A549 (cell line): ENCODE results near the gene ADAMTS4. TPM values are rescaled to one million over a fixed set of nuclear protein-coding genes. Genes with fewer than 3 reads are reported as not detected.

Source experiments
- ATAC-seq, 2 experiments: fragments of 200-7000 bp in 1 of 2; fragments of >200 bp in 1 of 2; cut with Nextera tagmentation in 1 of 2; cut with Tn5 transposase in 1 of 2; 3 replicates each; pipeline versions ENCODE4 v1.8.0 to v1.9.1; 2018 to 2020; ENCODE audit warnings: mild to moderate bottlenecking in 1 of 2, moderate library complexity in 1 of 2
- CTCF ChIA-PET: fragments of 300-600 bp; sonication (Branson Sonifier 250); formaldehyde crosslinking; extraction: SDS; loops from one replicate; lab custom pipeline; 2021; ENCODE audit warnings: antibody characterized with exemption, inconsistent platforms; lab: Yijun Ruan, JAX
- POLR2A ChIA-PET: fragments of 350-600 bp; formaldehyde crosslinking; extraction: SDS; loops from one replicate; lab custom pipeline; 2021; ENCODE audit warnings: antibody characterized with exemption, inconsistent platforms; lab: Yijun Ruan, JAX
- DNase-seq, 2 experiments: peaks; one replicate each; pipeline versions ENCODE4 v3.0.0 to v3.0.0-alpha.2; 2011 to 2016; ENCODE audit warnings: low read depth in 1 of 2, low spot score in 1 of 2
- FAIRE-seq: peaks from 2 replicates; lab custom pipeline; 2011; peaks lifted over from hg19 to GRCh38; lab: Jason Lieb, UNC
- H3K27ac ChIP-seq, 2 experiments: fragments of >200 bp; sonication (Bioruptor Twin); formaldehyde crosslinking; 3 replicates each; pipeline ENCODE4 v1.5.1; 2016 to 2017
- H3K4me1 ChIP-seq: fragments of >200 bp; sonication (Bioruptor Twin); formaldehyde crosslinking; 3 replicates; pipeline ENCODE4 v1.6.1; 2016
- H3K4me2 ChIP-seq: fragments of >200 bp; sonication (Bioruptor Twin); formaldehyde crosslinking; 3 replicates; pipeline ENCODE4 v1.6.1; 2016
- H3K4me3 ChIP-seq: fragments of >200 bp; sonication (Bioruptor Twin); formaldehyde crosslinking; 3 replicates; pipeline ENCODE4 v1.5.1; 2016
- H3K9me3 ChIP-seq: fragments of >200 bp; sonication (Bioruptor Twin); formaldehyde crosslinking; 3 replicates; pipeline ENCODE4 v1.6.1; 2016
- ATOH8 ChIP-seq: fragments of 250-450 bp; sonication (Bioruptor Pico); IDR thresholded peaks from 2 replicates; pipeline ENCODE4 v1.5.0; 2020; ENCODE audit warnings: low read depth, mild to moderate bottlenecking, moderate library complexity
- BHLHE40 ChIP-seq: IDR thresholded peaks from 2 replicates; pipeline ENCODE4 v1.6.1; 2012; ENCODE audit warnings: low read depth, low read length, inconsistent platforms
- CBX2 ChIP-seq: fragments of 200-600 bp; sonication (generic); IDR thresholded peaks from 2 replicates; pipeline ENCODE4 v1.6.1; 2016; ENCODE audit warnings: low read depth, mild to moderate bottlenecking, borderline replicate concordance
- CBX8 ChIP-seq: fragments of 200-600 bp; sonication (generic); IDR thresholded peaks from 2 replicates; pipeline ENCODE4 v1.6.1; 2016
- CHD4 ChIP-seq: fragments of 200-600 bp; sonication (generic); IDR thresholded peaks from 2 replicates; pipeline ENCODE4 v1.6.1; 2016; ENCODE audit warnings: antibody characterized with exemption, mild to moderate bottlenecking, borderline replicate concordance
- E2F6 ChIP-seq: IDR thresholded peaks from 2 replicates; pipeline ENCODE4 v1.6.1; 2012; ENCODE audit warnings: low read depth, borderline replicate concordance
- FOXS1 ChIP-seq: fragments of 250-450 bp; sonication (Bioruptor Pico); IDR thresholded peaks from 2 replicates; pipeline ENCODE4 v1.5.0; 2020; ENCODE audit warnings: mild to moderate bottlenecking, moderate library complexity
- HDAC2 ChIP-seq: fragments of 200-600 bp; sonication (generic); IDR thresholded peaks from 2 replicates; pipeline ENCODE4 v1.6.1; 2016
- HEYL ChIP-seq: fragments of 250-450 bp; sonication (Bioruptor Pico); IDR thresholded peaks from 2 replicates; pipeline ENCODE4 v1.8.0; 2021; ENCODE audit warnings: mild to moderate bottlenecking, moderate library complexity
- HOXA7 ChIP-seq: fragments of 250-450 bp; sonication (Bioruptor Pico); IDR thresholded peaks from 2 replicates; pipeline ENCODE4 v1.5.0; 2020; ENCODE audit warnings: mild to moderate bottlenecking, moderate library complexity
- JUN ChIP-seq, 2 experiments: fragments of >200 bp; sonication (Bioruptor Twin); formaldehyde crosslinking; IDR thresholded peaks; 2 replicates in 1 of 2; 3 replicates in 1 of 2; pipeline ENCODE4 v1.6.1; 2016 to 2017
- JUNB ChIP-seq: fragments of >200 bp; sonication (Bioruptor Twin); formaldehyde crosslinking; IDR thresholded peaks from 2 replicates; pipeline ENCODE4 v1.6.1; 2016
- KDM1A ChIP-seq: fragments of 200-600 bp; sonication (generic); IDR thresholded peaks from 2 replicates; pipeline ENCODE4 v1.6.1; 2016; ENCODE audit warnings: low read depth, mild to moderate bottlenecking
- KDM5A ChIP-seq: fragments of 200-600 bp; sonication (generic); IDR thresholded peaks from 2 replicates; pipeline ENCODE4 v1.6.1; 2016; ENCODE audit warnings: antibody characterized with exemption, mild to moderate bottlenecking
- MAX ChIP-seq: IDR thresholded peaks from 2 replicates; pipeline ENCODE4 v1.6.1; 2012
- MYC ChIP-seq: IDR thresholded peaks from 2 replicates; pipeline ENCODE4 v1.6.1; 2012; ENCODE audit warnings: mild to moderate bottlenecking, inconsistent platforms, low read length, improper control_type of control experiment, borderline replicate concordance
- NFE2L2 ChIP-seq: fragments of 150-350 bp; conservative IDR thresholded peaks from 2 replicates; pipeline ENCODE4 v1.6.1; 2014; ENCODE audit warnings: low read length
- NPAS2 ChIP-seq: fragments of 250-450 bp; sonication (Bioruptor Pico); IDR thresholded peaks from 2 replicates; pipeline ENCODE4 v1.8.0; 2022; ENCODE audit warnings: mild to moderate bottlenecking, moderate library complexity, borderline replicate concordance
- NR3C1 ChIP-seq: fragments of >200 bp; sonication (Bioruptor Twin); formaldehyde crosslinking; IDR thresholded peaks from 3 replicates; pipeline ENCODE4 v1.6.1; 2017
- PHF8 ChIP-seq: fragments of 200-600 bp; sonication (generic); IDR thresholded peaks from 2 replicates; pipeline ENCODE4 v1.6.1; 2016; ENCODE audit warnings: low read depth, mild to moderate bottlenecking, antibody characterized with exemption, moderate library complexity, borderline replicate concordance
- POLR2A ChIP-seq: IDR thresholded peaks from 2 replicates; pipeline ENCODE4 v1.6.1; 2012; ENCODE audit warnings: mild to moderate bottlenecking, low read length
- POLR2AphosphoS2 ChIP-seq: conservative IDR thresholded peaks from 2 replicates; pipeline ENCODE4 v1.6.1; 2012; ENCODE audit warnings: low read length, improper control_type of control experiment, inconsistent platforms
- RCOR1 ChIP-seq: fragments of 150-350 bp; IDR thresholded peaks from 2 replicates; pipeline ENCODE4 v1.6.1; 2014; ENCODE audit warnings: antibody characterized with exemption, low read length, low read depth
- RFX5 ChIP-seq: fragments of 450-650 bp; IDR thresholded peaks from 2 replicates; pipeline ENCODE4 v1.7.1; 2014; ENCODE audit warnings: antibody characterized with exemption, mild to moderate bottlenecking, moderate library complexity
- RNF2 ChIP-seq: fragments of 200-600 bp; sonication (generic); IDR thresholded peaks from 2 replicates; pipeline ENCODE4 v1.6.1; 2016; ENCODE audit warnings: low read depth, mild to moderate bottlenecking, antibody characterized with exemption, moderate library complexity, borderline replicate concordance
- SREBF2 ChIP-seq: fragments of 450-650 bp; IDR thresholded peaks from 2 replicates; pipeline ENCODE4 v1.6.1; 2014; ENCODE audit warnings: mild to moderate bottlenecking, moderate library complexity
- TP53 ChIP-seq: fragments of 250-450 bp; sonication (Bioruptor Pico); IDR thresholded peaks from 2 replicates; pipeline ENCODE4 v1.5.0; 2021; ENCODE audit warnings: mild to moderate bottlenecking, moderate library complexity
- USF2 ChIP-seq: fragments of 450-650 bp; IDR thresholded peaks from 2 replicates; pipeline ENCODE4 v1.6.1; 2014; ENCODE audit warnings: antibody characterized with exemption
- ZFP36 ChIP-seq: fragments of 450-650 bp; IDR thresholded peaks from 2 replicates; pipeline ENCODE4 v1.6.1; 2014; ENCODE audit warnings: borderline replicate concordance; ENCODE audit not compliant: partially characterized antibody
- ZSCAN20 ChIP-seq: fragments of 250-450 bp; sonication (Bioruptor Pico); IDR thresholded peaks from 2 replicates; pipeline ENCODE4 v1.8.0; 2022; ENCODE audit warnings: mild to moderate bottlenecking, moderate library complexity
- WGBS: methylation state at CpG from one replicate; pipeline ENCODE4 v1.1.6; 2017; ENCODE audit errors: missing lambda C conversion rate; 5-methylcytosine and 5-hydroxymethylcytosine counted together
- polyA plus RNA-seq, 4 experiments: library from polyadenylated mRNA; depleted of rRNA in 3 of 4; stranded (reverse); fragments of >200 nt; fragmentation: RNase III in 1 of 4; extraction: RNeasy Plus Mini Kit Qiagen cat#74134 plus additional on column Dnase treatment in 1 of 4; gene quantifications; 2 replicates in 3 of 4; 3 replicates in 1 of 4; pipeline ENCODE4 v1.2.3, GENCODE V29; 2011 to 2017

ADAMTS4 gene
- polyA plus RNA-seq, 2 of the 4 experiments (the other 2 are of a cell fraction), result not detected

GRCh38 chr1:161158316-161159010 lies 40.4 kb downstream of the ADAMTS4 start:
- H3K4me1 ChIP-seq, result peaks cover 14% of the 10 kb centered on the region
- no peak for FAIRE-seq
- DNase-seq, result no peak
- ChIA-PET POLR2A (interaction anchor here (0.5 to 1.5 kb wide), 3 partner anchors 7 to 147 kb away, joined by 3 to 5 read pairs (median 3); partner anchors contain the start of gene PPOX), CTCF (interaction anchor here (0.7 to 7.9 kb wide), 12 partner anchors 8 to 169 kb away, joined by 3 to 59 read pairs (median 6); partner anchors contain the start of genes DEDD and PPOX)
- ATAC-seq, result no peak; a peak in 1 of 6 replicates
- H3K4me2 ChIP-seq, result peak overlapping the region; percentile 87
- no peaks in the 10 kb centered on the region for H3K9me3 ChIP-seq
- H3K4me3 ChIP-seq, result peak overlapping the region; percentile 97
- whole genome bisulfite sequencing, result 46% methylated on average over 9 of the region's 9 CpGs
- TF ChIP-seq JUN (IDR thresholded peaks at IDR 0.05), result no peak
- TF ChIP-seq NR3C1, result no peak
- TF ChIP-seq ZFP36, result no peak
- no peak for TF ChIP-seq CBX2
- no peak for TF ChIP-seq TP53 (CRISPR knock-in tag)
- TF ChIP-seq POLR2AphosphoS2, result no peak
- no peak for TF ChIP-seq E2F6
- TF ChIP-seq POLR2A, result no peak
- TF ChIP-seq FOXS1 (CRISPR knock-in tag), result no peak
- TF ChIP-seq NPAS2, result no peak
- H3K27ac ChIP-seq, result peak overlapping the region; percentile 98

GRCh38 chr1:161157867-161158266 lies 41.0 kb downstream of the ADAMTS4 start:
- ATAC-seq (no peak), DNase-seq (no peak), FAIRE-seq (no peak)
- ChIA-PET POLR2A (interaction anchor here (1.5 kb wide), 1 partner anchor 8 kb away, joined by 5 read pairs; the partner anchor contains the start of gene PPOX), CTCF (interaction anchor here (0.5 to 7.9 kb wide), 13 partner anchors 9 to 923 kb away, joined by 3 to 59 read pairs (median 5); partner anchors contain the start of genes DEDD and PPOX)
- no peak for TF ChIP-seq ATOH8 (CRISPR knock-in tag)
- no peak for TF ChIP-seq HOXA7 (CRISPR knock-in tag)
- no peak for TF ChIP-seq HDAC2
- TF ChIP-seq KDM1A, result no peak
- no peak for TF ChIP-seq ZFP36
- no peak for TF ChIP-seq NFE2L2
- TF ChIP-seq MYC, result no peak
- TF ChIP-seq CBX8, result no peak
- TF ChIP-seq RNF2, result no peak
- no peak for TF ChIP-seq KDM5A
- no peak for TF ChIP-seq SREBF2
- Histone ChIP-seq H3K4me1 (peaks cover 16% of the 10 kb centered on the region), H3K4me3 (no peak overlapping the region), H3K4me2 (no peak overlapping the region), H3K9me3 (no peaks in the 10 kb centered on the region), H3K27ac (no peak overlapping the region)
- whole genome bisulfite sequencing, result 94% methylated on average over 1 of the region's 1 CpG

GRCh38 chr1:161153682-161154337 lies 45.0 kb downstream of the ADAMTS4 start, which contains the start of gene UFC1:
UFC1 (plus strand) TSS chr1:161153978; CDS start chr1:161153998, 20 bp downstream.
- Histone ChIP-seq H3K27ac (peak within 1 kb of the TSS; percentile 89 to 95), H3K4me3 (peak within 1 kb of the TSS; percentile 57), H3K4me2 (peak within 1 kb of the TSS; percentile 89), H3K9me3 (no peaks in the 10 kb centered on the region), H3K4me1 (peaks cover 9% of the 10 kb centered on the region)
- WGBS, result under 1% methylated on average over 33 of the region's 33 CpGs
- POLR2A ChIA-PET, result interaction anchor here (0.9 to 2.5 kb wide), 8 partner anchors 12 to 236 kb away, joined by 3 to 30 read pairs (median 5); partner anchors contain the start of genes B4GALT3, DEDD, NDUFS2 and NIT1
- FAIRE-seq (peak; percentile 46), ATAC-seq (peak; percentile 93 to 96), DNase-seq (peak; percentile 89 to 94)
- CTCF ChIA-PET, result interaction anchor here (1.0 to 7.9 kb wide), 4 partner anchors 11 to 39 kb away, joined by 3 to 59 read pairs (median 4); partner anchors contain the start of gene PPOX
- TF ChIP-seq JUNB (no peak), PHF8 (peak; percentile 88; the same call in 1 of the 2 replicates), MAX (peak; percentile 92), ZFP36 (no peak), JUN (IDR thresholded peaks at IDR 0.05) (peak; percentile 88), NFE2L2 (no peak), KDM1A (no peak), RNF2 (no peak), E2F6 (no peak), RCOR1 (0 out of 2 replicates have a peak, but pooled peaks have one; percentile 23), ZSCAN20 (CRISPR knock-in tag) (no peak), USF2 (no peak), HEYL (CRISPR knock-in tag) (no peak), CHD4 (no peak), FOXS1 (CRISPR knock-in tag) (no peak), RFX5 (no peak), CBX8 (no peak), BHLHE40 (no peak), NR3C1 (no peak), HOXA7 (CRISPR knock-in tag) (no peak)
